H1 (cell line): ENCODE measurements around the gene SV2C. TPM values are rescaled to one million over a fixed set of nuclear protein-coding genes. Genes with fewer than 3 reads are reported as not detected.

Experiments used
- ASH2L ChIP-seq: fragments of 200-600, 300-600 bp; sonication (generic); IDR thresholded peaks from one replicate; pipeline ENCODE4 v1.7.1; 2017; ENCODE audit warnings: low read length
- CHD2 ChIP-seq: IDR thresholded peaks from 2 replicates; pipeline ENCODE4 v1.6.1; 2012; ENCODE audit warnings: low read length, improper control_type of control experiment
- GTF2F1 ChIP-seq: IDR thresholded peaks from 2 replicates; pipeline ENCODE4 v1.6.1; 2012; ENCODE audit warnings: low read depth, low read length, improper control_type of control experiment, borderline replicate concordance
- NANOG ChIP-seq: IDR thresholded peaks from 2 replicates; pipeline ENCODE4 v1.6.1; 2011; ENCODE audit warnings: low read length, low read depth, mild to moderate bottlenecking, inconsistent platforms; ENCODE audit not compliant: insufficient read depth, poor library complexity, severe bottlenecking
- RBBP5 ChIP-seq: IDR thresholded peaks from 2 replicates; pipeline ENCODE4 v1.7.1; 2012; ENCODE audit warnings: low read depth, mild to moderate bottlenecking, inconsistent platforms, low read length, moderate library complexity, borderline replicate concordance
- TCF12 ChIP-seq: IDR thresholded peaks from 2 replicates; pipeline ENCODE4 v1.6.1; 2011; ENCODE audit warnings: low read depth, mild to moderate bottlenecking, low read length
- polyA plus RNA-seq, 7 experiments: library from polyadenylated mRNA; depleted of rRNA in 3 of 7; stranded (reverse) in 5 of 7; unstranded in 2 of 7; fragments of >200 nt in 5 of 7; fragments of 200-250 nt in 2 of 7; gene quantifications; 1 replicate in 5 of 7; 2 replicates in 1 of 7; 4 replicates in 1 of 7; pipeline versions ENCODE4 v1.2.1 to v1.2.3, GENCODE V29; 2011 to 2013; ENCODE audit warnings: missing spikeins in 2 of 7, mixed read lengths in 2 of 7
- total RNA-seq: library from RNA; stranded (reverse); fragmentation: NEBNext Ultra II Directional; extraction: Animal tissue kit (Norgen Biotek cat#: 25700); gene quantifications from 2 replicates; pipeline ENCODE4 v1.2.1, GENCODE V29; 2021

Gene SV2C
- total and polyA plus RNA-seq, 2 of the 8 experiments (the other 6 are each of a cell fraction or from before 2014, with no cell fraction given): 0.08 to 0.24 TPM

DNA sequence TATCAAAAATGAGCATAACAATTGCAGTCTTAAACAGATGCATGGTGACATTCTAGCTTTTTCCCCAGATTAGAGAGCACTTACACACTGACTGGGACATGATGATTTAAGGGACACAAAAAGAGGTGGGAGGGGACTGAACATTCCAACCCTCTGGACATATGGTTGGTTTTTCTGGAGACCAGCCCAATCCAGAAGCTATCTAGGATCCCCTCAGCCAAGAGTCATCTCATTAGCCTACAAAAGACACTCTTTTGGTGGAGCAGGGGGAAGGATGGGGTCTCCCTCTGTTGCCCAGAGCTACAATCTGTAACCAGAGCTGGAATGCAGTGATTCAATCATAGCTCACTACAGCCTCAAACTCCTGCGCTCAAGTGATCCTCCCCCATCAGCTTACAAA, 222.6 kb downstream of the SV2C start (continued):
- TF ChIP-seq NANOG (no peak), RBBP5 (no peak), ASH2L (no peak), TCF12 (no peak), CHD2 (no peak), GTF2F1 (no peak)
- TF ChIP-seq, all 59 proteins: peak for 0
